Endothelial cell of umbilical vein (primary cell): ENCODE measurements around the gene CHRNB1.

Experiments used
- CTCF ChIP-seq, 2 donors: IDR thresholded peaks; 1 replicate in 1 of 2; 2 replicates in 1 of 2; pipeline ENCODE4 v1.5.1; 2011; ENCODE audit warnings: low read length in 2 of 2, mild to moderate bottlenecking in 2 of 2, moderate library complexity in 2 of 2, control low read depth in 1 of 2, inconsistent platforms in 1 of 2, low read depth in 1 of 2; ENCODE audit not compliant: insufficient read depth in 1 of 2; ENCODE audit errors: extremely low read depth in 1 of 2
- EZH2 ChIP-seq: IDR thresholded peaks from 2 replicates; pipeline ENCODE4 v1.6.1; 2012; ENCODE audit warnings: borderline replicate concordance, low read depth, mild to moderate bottlenecking, moderate library complexity, low read length, inconsistent platforms; ENCODE audit not compliant: severe bottlenecking
- GATA2 ChIP-seq: IDR thresholded peaks from 2 replicates; pipeline ENCODE4 v1.7.0; 2011; ENCODE audit warnings: low read depth, mild to moderate bottlenecking, moderate library complexity, mixed read lengths, low read length; ENCODE audit not compliant: insufficient read length, insufficient read depth
- JUN ChIP-seq: IDR thresholded peaks from 2 replicates; pipeline ENCODE4 v1.6.1; 2011; ENCODE audit warnings: borderline replicate concordance, low read depth; ENCODE audit not compliant: insufficient read length, insufficient read depth
- MAX ChIP-seq: IDR thresholded peaks from 2 replicates; pipeline ENCODE4 v1.6.1; 2011; ENCODE audit not compliant: insufficient read depth, insufficient read length
- POLR2A ChIP-seq: IDR thresholded peaks from 2 replicates; pipeline ENCODE4 v1.6.1; 2012; ENCODE audit warnings: low read depth, mild to moderate bottlenecking, control low read depth, low read length
- POLR2AphosphoS5 ChIP-seq: IDR thresholded peaks from 2 replicates; pipeline ENCODE4 v1.6.1; 2012; ENCODE audit warnings: low read depth, mild to moderate bottlenecking, control low read depth, low read length, moderate library complexity; ENCODE audit not compliant: insufficient read depth

DNA sequence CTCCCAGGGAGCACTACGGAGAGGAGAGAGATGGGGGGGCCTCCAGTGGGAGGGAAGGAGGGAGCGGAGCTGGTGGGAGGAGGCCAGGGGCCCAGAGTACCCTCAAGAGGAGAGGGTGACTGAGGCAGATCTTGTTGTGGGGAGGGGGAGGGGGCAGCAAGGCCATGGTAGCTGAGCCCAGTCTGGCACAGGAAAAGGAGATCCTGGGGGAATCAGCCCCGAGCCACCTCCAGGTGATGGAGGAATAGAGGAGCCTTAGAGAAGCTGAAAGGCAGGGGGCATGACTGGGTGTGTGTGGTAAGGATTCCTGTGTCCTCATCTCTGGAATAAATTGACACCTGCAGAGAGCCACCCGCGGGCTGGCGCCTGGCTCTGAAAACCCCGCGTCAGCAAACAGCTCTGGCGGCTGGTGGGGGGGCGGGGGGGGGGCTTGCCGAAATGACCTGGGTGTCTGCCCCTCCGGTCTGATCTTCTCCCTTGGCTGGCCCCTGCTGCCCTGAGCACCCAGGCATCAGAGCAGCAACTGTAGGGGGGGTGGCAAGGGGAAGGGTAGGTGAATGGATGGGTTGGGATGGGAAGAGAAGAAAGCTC is 38.5 kb upstream of the CHRNB1 start:
- TF ChIP-seq JUN (no peak), CTCF (IDR thresholded peaks at IDR 0.05; ENCODE audit: extremely low read depth in 1 of 2, insufficient read depth in 1 of 2, low read depth in 1 of 2, low read length in 2 of 2) (no peak), POLR2A (no peak), MAX (no peak), POLR2AphosphoS5 (no peak), EZH2 (no peak), GATA2 (no peak)
